OCI-LY7 (cell line): ENCODE data around the gene AUTS2. TPM values are rescaled to one million over a fixed set of nuclear protein-coding genes. Genes with fewer than 3 reads are reported as not detected.

Experiments used
- BruUV-seq: library from RNA; stranded (reverse); fragments of 400-500 nt; replicated peaks from 2 replicates; lab custom pipeline; 2021; lab: Mats Ljungman, UMichigan
- CTCF ChIA-PET: fragments of 300-600 bp; sonication (Branson Sonifier 250); formaldehyde crosslinking; loops from one replicate; lab custom pipeline; 2022; ENCODE audit warnings: antibody characterized with exemption; ENCODE audit not compliant: unreplicated experiment; lab: Charles Lee
- POLR2A ChIA-PET: fragments of 300-600 bp; sonication (Branson Sonifier 250); formaldehyde crosslinking; loops from one replicate; lab custom pipeline; 2022; ENCODE audit warnings: antibody characterized with exemption; lab: Charles Lee
- DNase-seq: peaks from one replicate; pipeline ENCODE4 v3.0.0-alpha.2; 2015; ENCODE audit warnings: low spot score
- H2AFZ ChIP-seq: fragments of 200-600 bp; sonication (generic), shearing (Covaris generic); 2 replicates; pipeline ENCODE4 v1.6.1; 2014; ENCODE audit warnings: mild to moderate bottlenecking, antibody characterized with exemption, low read length, moderate library complexity
- H3K27ac ChIP-seq: fragments of 200-600 bp; sonication (generic); 2 replicates; pipeline ENCODE4 v1.5.1; 2014; ENCODE audit warnings: mixed run types, low read depth, mild to moderate bottlenecking, moderate library complexity, low read length, inconsistent platforms; ENCODE audit not compliant: poor library complexity, severe bottlenecking
- H3K36me3 ChIP-seq: fragments of 200-600 bp; sonication (generic); 2 replicates; pipeline ENCODE4 v1.6.1; 2014; ENCODE audit warnings: mild to moderate bottlenecking, antibody characterized with exemption, low read length, moderate library complexity, mixed read lengths; ENCODE audit not compliant: insufficient read depth
- H3K4me1 ChIP-seq: fragments of 200-600 bp; sonication (generic); 2 replicates; pipeline ENCODE4 v1.5.1; 2014; ENCODE audit warnings: mild to moderate bottlenecking, low read length; ENCODE audit not compliant: insufficient read depth, poor library complexity, severe bottlenecking
- H3K4me2 ChIP-seq: fragments of 200-600 bp; sonication (generic); 2 replicates; pipeline ENCODE4 v1.6.1; 2014; ENCODE audit warnings: mild to moderate bottlenecking, low read length
- H3K4me3 ChIP-seq: fragments of 200-600 bp; sonication (generic); 2 replicates; pipeline ENCODE4 v1.5.1; 2014; ENCODE audit warnings: mild to moderate bottlenecking, low read depth, low read length; ENCODE audit not compliant: poor library complexity, severe bottlenecking
- H3K79me2 ChIP-seq: fragments of 200-600 bp; sonication (generic); 2 replicates; pipeline ENCODE4 v1.6.1; 2016; ENCODE audit warnings: low read depth, mild to moderate bottlenecking, low read length, moderate library complexity, mixed read lengths; ENCODE audit not compliant: insufficient read depth
- H3K9me2 ChIP-seq: fragments of 200-600 bp; sonication (generic); 2 replicates; pipeline ENCODE4 v1.6.1; 2016; ENCODE audit warnings: mild to moderate bottlenecking, low read length, mixed read lengths; ENCODE audit not compliant: insufficient read depth
- H3K9me3 ChIP-seq: fragments of 200-600 bp; sonication (generic); 2 replicates; pipeline ENCODE4 v1.6.1; 2014; ENCODE audit warnings: mild to moderate bottlenecking, mixed run types, low read length, mixed read lengths
- H4K20me1 ChIP-seq: fragments of 200-600 bp; sonication (generic); 2 replicates; pipeline ENCODE4 v1.6.1; 2014; ENCODE audit warnings: mild to moderate bottlenecking, antibody characterized with exemption, low read length, moderate library complexity, mixed read lengths; ENCODE audit not compliant: insufficient read depth
- CTCF ChIP-seq: fragments of 200-600 bp; sonication (generic); conservative IDR thresholded peaks from 2 replicates; pipeline ENCODE4 v1.5.1; 2014; ENCODE audit warnings: mild to moderate bottlenecking, antibody characterized with exemption, low read length, moderate library complexity, mixed read lengths
- EZH2phosphoT487 ChIP-seq: fragments of 200-600 bp; sonication (generic); IDR thresholded peaks from 2 replicates; pipeline ENCODE4 v1.6.1; 2018; ENCODE audit warnings: low read depth, borderline replicate concordance, mild to moderate bottlenecking, mixed run types, antibody characterized with exemption, low read length, moderate library complexity, mixed read lengths
- intact Hi-C: fragments of 100-400 bp; cut with micrococcal nuclease; formaldehyde crosslinking; loops from one replicate; pipeline ENCODE4 v1.10.0; 2022; ENCODE audit not compliant: unreplicated experiment
- total RNA-seq, 2 experiments: library from RNA; depleted of rRNA in 1 of 2; stranded (reverse); fragments of >200 nt in 1 of 2; shearing (Covaris generic) in 1 of 2; gene quantifications; 2 replicates each; pipeline ENCODE4 v1.2.3, GENCODE V29; 2014 to 2022

AUTS2 gene
- total RNA-seq, 2 experiments from 2014 or later, result 37.9 to 78.5 TPM

GRCh38 chr7:70183278-70183677, 585.0 kb downstream of the AUTS2 start:
- no peak for DNase-seq

GRCh38 chr7:70188901-70189650, 590.8 kb downstream of the AUTS2 start:
- CTCF ChIA-PET, result no interaction called here
- Histone ChIP-seq H2AFZ (no peak overlapping the region), H3K9me3 (no peaks in the 10 kb centered on the region), H3K4me2 (no peak overlapping the region), H3K4me1 (peaks cover 4% of the 10 kb centered on the region), H3K27ac (no peak overlapping the region), H3K9me2 (no peaks in the 10 kb centered on the region), H3K79me2 (no peaks in the 10 kb centered on the region), H4K20me1 (no peaks in the 10 kb centered on the region), H3K4me3 (no peak overlapping the region), H3K36me3 (no peaks in the 10 kb centered on the region)
- intact Hi-C loops, result no loop called here
- BruUV-seq, result no TSS peak
- no peak for TF ChIP-seq EZH2phosphoT487
- no peak for TF ChIP-seq CTCF
- no peak for DNase-seq
- POLR2A ChIA-PET, result interaction anchor here (0.5 to 0.7 kb wide), 2 partner anchors 304 to 392 kb away, joined by 3 read pairs; no protein-coding TSS in a partner anchor

More at GRCh38 chr7:70183278-70183677, 585.0 kb downstream of the AUTS2 start:
- ChIA-PET CTCF (interaction anchor here (1.1 kb wide), 1 partner anchor 9 kb away, joined by 3 read pairs; no protein-coding TSS in a partner anchor), POLR2A (no interaction called here)
- Histone ChIP-seq H3K4me1 (no peaks in the 10 kb centered on the region), H3K79me2 (no peaks in the 10 kb centered on the region), H3K9me3 (no peaks in the 10 kb centered on the region), H3K9me2 (no peaks in the 10 kb centered on the region), H3K4me3 (no peak overlapping the region), H3K4me2 (no peak overlapping the region), H2AFZ (no peak overlapping the region), H3K36me3 (no peaks in the 10 kb centered on the region), H4K20me1 (no peaks in the 10 kb centered on the region), H3K27ac (no peak overlapping the region)
- no TSS peak for BruUV-seq
- intact Hi-C loops, result no loop called here
- TF ChIP-seq CTCF (no peak), EZH2phosphoT487 (no peak)

- POLR2A ChIA-PET, result interaction anchor here (0.6 to 0.8 kb wide), 3 partner anchors 10 to 303 kb away, joined by 3 read pairs; no protein-coding TSS in a partner anchor
- intact Hi-C loops, result loop anchor here (5.0 to 10.0 kb wide), 2 partner anchors 235 to 318 kb away; no protein-coding TSS in a partner anchor
- Histone ChIP-seq H3K4me3 (no peak overlapping the region), H3K36me3 (no peaks in the 10 kb centered on the region), H3K4me2 (no peak overlapping the region), H3K27ac (no peak overlapping the region), H4K20me1 (no peaks in the 10 kb centered on the region), H2AFZ (no peak overlapping the region), H3K79me2 (no peaks in the 10 kb centered on the region), H3K9me2 (no peaks in the 10 kb centered on the region), H3K4me1 (peaks cover 4% of the 10 kb centered on the region), H3K9me3 (no peaks in the 10 kb centered on the region)
- DNase-seq, result no peak
- TF ChIP-seq CTCF (no peak), EZH2phosphoT487 (no peak)
- BruUV-seq, result no TSS peak
- CTCF ChIA-PET, result no interaction called here
Observed at GRCh38 chr7:70189776-70190175, 591.5 kb downstream of the AUTS2 start.
